Effector CD8-positive, alpha-beta T cell (primary cell): ENCODE results near the gene SLC12A4.
"Not testable (repeated sequence)": the region's sequence is repeated elsewhere in the genome, so short reads cannot be mapped to it uniquely, and the experiment has no call there.

Source experiments
- DNase-seq: peaks from one replicate; lab custom pipeline; 2025; lab: John Stamatoyannopoulos, UW

Gene SLC12A4

GRCh38 chr16:67926181-67926750 is 42.2 kb downstream of the SLC12A4 start:
- no peak for DNase-seq

- DNase-seq = no peak
Measured at GRCh38 chr16:67924140-67924906, 44.1 kb downstream of the SLC12A4 start.

DNA sequence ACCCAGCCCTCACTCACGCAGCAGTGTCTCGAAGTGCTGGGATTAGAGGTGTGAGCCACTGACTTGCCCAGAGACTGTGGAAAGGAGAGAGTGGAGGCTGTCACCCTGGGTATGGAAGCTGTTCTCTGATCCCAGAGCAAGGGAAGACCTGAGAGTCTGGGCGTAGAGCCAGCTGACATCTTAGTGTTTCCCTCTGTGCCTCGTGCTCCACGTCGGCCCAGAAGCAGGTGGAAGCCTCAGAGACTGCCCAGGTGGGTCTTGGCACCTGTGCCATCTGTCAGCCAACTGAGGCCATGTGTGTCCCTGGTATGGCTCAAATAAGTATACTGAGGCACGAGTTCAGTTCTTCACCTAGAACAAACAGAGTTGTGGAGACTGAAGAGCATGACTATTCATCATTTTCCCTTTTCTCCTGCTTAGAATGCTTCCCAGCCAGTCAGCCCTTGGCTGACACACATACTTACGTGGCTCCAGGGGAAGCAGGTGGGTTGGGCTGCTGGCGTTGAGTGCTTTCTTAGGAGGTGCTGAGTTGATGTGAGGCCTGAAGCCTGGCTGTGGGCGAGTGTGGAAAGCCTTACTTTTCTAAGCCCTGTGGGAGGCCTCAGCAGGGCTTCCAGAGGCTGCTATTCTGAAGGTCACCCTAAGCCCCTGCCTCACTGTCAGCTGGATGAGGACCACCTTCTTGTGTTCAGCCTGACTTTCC is 44.9 kb downstream of the SLC12A4 start:
- no peak for DNase-seq

- no peak for DNase-seq
Measured at GRCh38 chr16:67922740-67923139, 45.7 kb downstream of the SLC12A4 start.

DNA sequence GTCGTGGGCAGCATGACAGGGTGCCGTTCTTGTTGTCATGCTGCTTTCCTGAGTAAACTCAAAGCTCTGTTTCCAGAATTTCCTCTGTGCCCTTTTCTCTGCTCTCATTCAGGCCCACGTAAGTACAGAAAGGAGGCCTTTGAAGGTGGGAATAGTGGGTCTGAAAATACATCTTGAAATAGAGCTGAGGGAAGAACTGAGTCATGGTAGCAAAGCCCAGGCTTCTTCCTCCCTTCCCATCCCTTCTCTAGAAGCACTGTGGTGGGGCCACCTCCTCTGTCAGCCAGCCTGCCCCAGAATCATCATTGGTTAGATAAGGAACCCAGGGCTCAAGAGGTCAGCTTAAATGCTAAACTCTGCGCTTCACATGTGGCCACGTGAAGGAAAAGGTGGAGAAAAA is 46.2 kb downstream of the SLC12A4 start:
- no peak for DNase-seq

DNA sequence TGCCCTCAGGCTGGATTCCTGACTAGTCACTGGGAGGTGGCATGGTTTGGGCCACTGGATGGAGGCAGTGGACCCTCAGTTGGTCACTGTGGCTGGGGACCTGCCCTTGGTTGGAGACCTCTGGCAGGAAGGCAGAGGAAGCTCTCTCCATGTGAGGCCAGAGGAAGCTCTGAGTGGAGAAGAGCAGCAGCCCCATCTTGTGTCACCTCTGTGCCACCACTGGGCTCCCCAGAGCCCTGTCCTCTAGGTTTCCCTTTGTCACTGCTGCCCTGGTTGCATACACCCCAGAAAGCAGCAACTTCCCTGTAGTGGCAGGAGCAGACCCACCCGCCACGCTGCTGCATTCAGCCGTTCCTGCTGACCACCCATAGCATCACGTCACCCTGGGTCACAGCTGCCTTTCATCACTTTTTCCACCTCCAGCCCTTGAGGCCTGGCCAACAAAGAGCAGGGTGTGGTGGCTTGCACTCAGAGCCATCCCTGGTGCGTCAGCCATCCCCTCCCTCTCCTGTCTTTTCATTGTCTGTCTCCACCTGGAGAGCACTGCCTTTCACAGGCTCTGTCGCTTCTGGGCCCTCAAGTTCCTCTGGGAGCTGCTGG is 48.7 kb downstream of the SLC12A4 start:
- DNase-seq = no peak

DNA sequence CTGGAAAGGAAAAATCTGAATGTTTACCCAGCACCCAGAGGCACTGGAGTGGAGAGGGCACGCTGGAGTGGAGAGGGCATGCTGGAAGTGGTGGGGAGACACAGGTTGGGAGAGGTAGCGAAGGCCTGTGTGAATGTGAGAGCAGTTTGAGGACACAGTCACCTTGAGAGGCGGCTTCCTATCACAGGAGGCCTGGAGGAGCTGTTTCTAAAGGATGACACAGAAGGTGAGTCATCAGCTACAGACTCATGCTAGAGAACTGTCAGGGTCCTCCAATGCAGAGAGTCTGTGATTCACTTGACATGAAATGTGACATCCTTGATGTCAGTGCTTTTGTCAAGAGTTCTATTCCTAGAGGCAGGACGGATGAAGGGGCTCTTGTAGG is 50.6 kb downstream of the SLC12A4 start:
- DNase-seq = no peak

- DNase-seq = no peak
Measured at GRCh38 chr16:67917140-67917851, 51.1 kb downstream of the SLC12A4 start.

- no peak for DNase-seq
Measured at GRCh38 chr16:67915831-67916723, 52.4 kb downstream of the SLC12A4 start.

DNA sequence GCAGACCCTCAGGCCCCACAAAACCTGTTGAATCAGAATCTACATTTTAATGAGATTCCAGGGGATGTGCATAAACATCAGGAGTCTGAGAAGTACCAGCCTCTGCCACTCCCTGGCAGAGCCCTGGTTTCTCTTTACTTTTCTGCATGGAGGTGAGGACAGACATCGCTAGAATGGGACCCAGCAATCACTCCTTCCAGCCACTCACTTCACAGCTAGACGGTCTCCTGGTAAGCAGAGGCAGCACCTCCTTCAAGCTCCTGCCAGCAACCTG is 53.0 kb downstream of the SLC12A4 start:
- not testable (repeated sequence) for DNase-seq

DNA sequence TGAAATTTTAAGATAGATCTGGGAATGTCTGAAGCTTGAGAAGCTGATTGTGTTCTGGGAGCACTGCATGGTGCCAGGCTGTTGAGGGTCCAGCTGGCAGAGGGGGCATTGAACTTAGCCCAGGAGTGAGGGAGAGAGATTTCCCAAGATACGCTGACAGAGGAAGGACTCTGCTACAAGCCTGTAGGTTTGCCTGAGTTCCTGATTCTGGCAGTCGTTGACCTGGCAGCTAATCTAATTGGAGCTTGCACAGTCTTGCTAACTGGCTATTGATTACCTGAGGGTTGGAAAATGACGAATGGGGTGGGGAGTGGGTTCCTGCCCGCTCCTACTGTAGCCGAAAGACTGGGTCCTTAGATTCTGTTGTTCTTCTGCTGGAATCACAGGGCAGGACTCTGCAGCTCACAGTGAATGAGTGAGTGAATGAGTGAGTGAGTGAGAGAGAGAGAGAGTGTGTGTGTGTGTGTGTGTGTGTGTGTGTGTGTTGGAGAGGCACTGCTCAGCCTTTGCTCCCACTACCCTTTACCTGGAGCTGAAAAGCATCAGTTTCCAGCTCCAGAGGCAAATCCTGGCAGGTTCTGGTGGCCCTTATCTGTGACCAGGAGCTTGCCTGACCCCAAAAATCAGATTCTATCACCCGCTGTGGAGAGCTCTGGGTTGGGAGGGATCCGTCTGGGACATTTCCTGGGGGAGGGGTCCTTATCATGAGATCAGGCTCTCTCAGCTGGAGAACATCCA is 53.5 kb downstream of the SLC12A4 start:
- DNase-seq = no peak

DNA sequence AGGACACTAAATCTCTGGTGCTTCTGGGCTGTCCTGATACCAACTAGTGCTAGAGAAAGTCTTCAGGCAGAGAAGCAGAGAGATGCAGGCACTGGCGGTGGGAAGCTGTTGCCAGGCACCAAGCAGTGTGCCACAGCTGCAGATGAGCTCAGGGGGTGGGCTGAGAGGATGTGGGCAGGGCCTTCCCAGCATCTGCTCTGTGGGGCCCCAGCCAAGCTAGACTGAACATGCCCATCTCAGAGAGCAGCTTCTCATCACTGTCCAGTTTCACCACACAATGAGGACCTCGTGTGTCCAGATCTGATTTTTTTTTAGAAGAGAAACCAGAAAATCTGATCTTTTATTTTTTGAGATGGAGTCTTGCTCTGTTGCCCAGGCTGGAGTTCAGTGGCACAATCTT is 58.3 kb downstream of the SLC12A4 start:
- no peak for DNase-seq

GRCh38 chr16:67909056-67909742 is 59.2 kb downstream of the SLC12A4 start:
- DNase-seq = no peak

DNA sequence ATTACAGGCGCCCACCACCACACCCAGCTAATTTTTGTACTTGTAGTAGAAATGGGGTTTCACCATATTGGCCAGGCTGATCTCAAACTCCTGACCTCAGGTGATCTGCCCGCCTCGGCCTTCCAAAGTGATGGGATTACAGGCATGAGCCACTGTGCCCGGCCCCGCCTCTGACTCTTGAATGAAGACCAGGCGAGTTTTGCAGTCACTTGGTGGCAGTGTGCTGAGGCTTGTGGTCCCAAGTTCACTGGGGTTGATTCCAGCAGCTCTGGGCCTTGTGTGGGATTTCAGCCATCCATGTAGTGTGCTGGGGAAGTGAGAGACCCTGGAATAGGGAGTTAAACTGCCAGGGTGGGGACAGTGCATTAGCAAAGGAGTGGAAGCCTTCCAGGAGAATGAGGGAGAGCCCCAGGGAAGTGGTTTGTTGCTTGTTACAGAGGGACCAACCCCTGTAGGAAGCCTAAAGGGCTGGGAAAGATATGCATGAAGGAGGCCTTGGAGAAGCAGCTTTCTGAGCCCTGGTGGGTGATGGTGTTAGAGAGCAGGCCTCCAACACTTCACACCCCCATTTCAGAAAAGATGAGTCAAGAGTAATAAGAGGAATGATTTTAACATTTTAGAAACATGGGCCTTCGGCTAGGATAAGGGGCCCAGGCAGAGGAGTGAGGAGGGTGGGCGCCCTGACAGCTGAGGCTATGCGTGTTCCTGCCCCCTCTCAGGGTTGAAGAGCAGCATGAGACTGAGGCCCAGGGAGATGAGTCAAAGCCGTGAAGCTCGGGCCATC is 60.8 kb downstream of the SLC12A4 start:
- DNase-seq = no peak

DNA sequence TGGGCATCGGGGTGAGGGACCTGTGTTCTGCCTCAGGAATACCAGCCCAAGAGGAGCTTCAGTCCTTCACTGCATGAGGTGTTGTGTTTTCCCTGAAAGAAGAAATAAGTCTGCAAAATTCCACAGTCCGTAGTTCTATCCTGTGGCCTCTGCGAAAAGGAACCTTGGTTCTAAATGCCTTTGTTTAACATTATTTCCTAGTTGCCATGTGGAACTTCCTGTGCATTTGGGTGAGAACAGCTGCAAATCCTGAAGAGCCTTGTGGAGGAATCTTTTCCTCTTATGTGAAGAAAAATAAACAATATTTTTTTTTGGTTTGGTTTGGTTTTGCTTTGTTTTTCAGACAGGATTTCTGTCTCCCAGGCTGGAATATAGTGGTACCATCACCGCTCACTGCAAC is 65.6 kb downstream of the SLC12A4 start:
- no peak for DNase-seq

DNA sequence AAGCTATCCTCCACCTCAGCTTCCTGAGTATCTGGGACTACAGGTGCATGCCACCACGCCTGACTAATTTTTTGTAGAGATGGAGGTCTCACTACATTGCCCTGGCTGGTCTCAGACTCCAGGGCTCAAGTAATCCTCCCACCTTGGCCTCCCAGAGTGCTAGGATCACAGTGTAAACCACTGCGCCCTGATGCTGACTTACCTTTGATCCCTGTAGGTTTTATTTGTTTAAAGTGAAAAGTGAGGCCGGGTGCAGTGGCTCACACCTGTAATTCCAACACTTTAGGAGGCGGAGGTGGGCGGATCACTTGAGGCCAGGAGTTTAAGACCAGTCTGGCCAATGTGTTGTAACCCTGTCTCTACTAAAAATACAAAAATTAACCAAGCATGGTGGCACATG is 66.7 kb downstream of the SLC12A4 start:
- no peak for DNase-seq

DNA sequence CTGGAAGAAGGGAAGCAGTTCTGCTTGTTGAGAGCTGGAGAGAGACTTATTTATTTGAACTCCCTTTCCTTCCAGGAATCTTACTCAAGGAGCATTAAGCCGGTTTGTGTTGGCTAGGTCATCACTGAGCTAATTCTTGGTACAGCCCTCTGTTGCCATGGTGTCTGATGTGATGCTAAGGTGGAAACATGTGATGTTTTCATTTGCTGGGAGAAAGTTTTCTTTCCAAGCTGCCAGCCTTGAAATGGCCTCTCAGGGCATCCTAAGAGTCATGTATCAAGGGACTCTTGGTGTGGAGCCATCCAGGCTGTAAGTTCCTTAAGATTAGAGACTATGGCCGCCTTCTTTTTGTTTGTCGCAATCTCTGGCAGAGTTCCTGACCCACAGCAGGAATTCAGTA is 71.2 kb downstream of the SLC12A4 start:
- no peak for DNase-seq

GRCh38 chr16:67893743-67894399 is 74.6 kb downstream of the SLC12A4 start:
- no peak for DNase-seq
